A549 (cell line): ENCODE results near the gene TUBB2A.
"Not testable (repeated sequence)": the region's sequence is repeated elsewhere in the genome, so short reads cannot be mapped to it uniquely, and the experiment has no call there.

Experiments used
- CTCF ChIP-seq: fragments of >200 bp; sonication (Bioruptor Twin); formaldehyde crosslinking; IDR thresholded peaks from 3 replicates; pipeline ENCODE4 v1.5.1; 2016
- HMGXB4 ChIP-seq: fragments of 250-450 bp; sonication (Bioruptor Pico); IDR thresholded peaks from 2 replicates; pipeline ENCODE4 v1.5.0; 2021; ENCODE audit warnings: mild to moderate bottlenecking, moderate library complexity, borderline replicate concordance
- SREBF2 ChIP-seq: fragments of 450-650 bp; IDR thresholded peaks from 2 replicates; pipeline ENCODE4 v1.6.1; 2014; ENCODE audit warnings: mild to moderate bottlenecking, moderate library complexity

- TF ChIP-seq CTCF; HMGXB4 (CRISPR knock-in tag); SREBF2: not testable (repeated sequence)
These were observed 15.4 kb upstream of the TUBB2A start for GRCh38 chr6:3172789-3173188.
